Kidney (tissue), 14 donors: ENCODE results near the gene CEP44. TPM values are rescaled to one million over a fixed set of nuclear protein-coding genes. Genes with fewer than 3 reads are reported as not detected.
A peak's percentile ranks its signal among the peaks of the same experiment; 100 is the strongest.
"Not testable (repeated sequence)": the region's sequence is repeated elsewhere in the genome, so short reads cannot be mapped to it uniquely, and the experiment has no call there.

Experiments used
- DNase-seq, 5 donors: peaks; one replicate each; pipeline ENCODE4 v3.0.0-alpha.2; 2013 to 2020
- FAIRE-seq: peaks from 2 replicates; lab custom pipeline; 2012; peaks lifted over from hg19 to GRCh38; lab: Jason Lieb, UNC
- H3K27ac ChIP-seq, 2 donors: one replicate each; pipeline ENCODE4 v1.7.0; 2013; ENCODE audit warnings: low read depth in 2 of 2, low read length in 2 of 2, inconsistent platforms in 1 of 2
- H3K27me3 ChIP-seq: one replicate; pipeline ENCODE4 v1.7.1; 2013; ENCODE audit warnings: low read length, inconsistent platforms; ENCODE audit not compliant: control insufficient read depth, insufficient read depth
- H3K36me3 ChIP-seq, 3 donors: one replicate each; pipeline versions ENCODE4 v1.7.0 to v1.7.1; 2013; ENCODE audit warnings: low read length in 3 of 3, control low read depth in 1 of 3, inconsistent platforms in 1 of 3; ENCODE audit not compliant: insufficient read depth in 3 of 3, control insufficient read depth in 2 of 3
- H3K4me1 ChIP-seq, 3 donors: one replicate each; pipeline versions ENCODE4 v1.7.0 to v1.7.1; 2013; ENCODE audit warnings: low read length in 3 of 3, inconsistent platforms in 1 of 3, low read depth in 1 of 3; ENCODE audit not compliant: control insufficient read depth in 2 of 3, insufficient read depth in 2 of 3
- H3K4me3 ChIP-seq, 3 donors: one replicate each; pipeline versions ENCODE4 v1.7.0 to v1.8.1; 2013; ENCODE audit warnings: low read length in 3 of 3, control low read depth in 1 of 3, inconsistent platforms in 1 of 3
- H3K9ac ChIP-seq, 3 donors: one replicate each; pipeline versions ENCODE4 v1.7.0 to v1.7.1; 2013; ENCODE audit warnings: low read length in 3 of 3, control low read depth in 1 of 3, inconsistent platforms in 1 of 3
- H3K9me3 ChIP-seq, 3 donors: one replicate each; pipeline versions ENCODE4 v1.7.0 to v1.7.1; 2013; ENCODE audit warnings: low read length in 3 of 3, control low read depth in 1 of 3, inconsistent platforms in 1 of 3; ENCODE audit not compliant: control insufficient read depth in 2 of 3, insufficient read depth in 1 of 3
- CTCF ChIP-seq: IDR thresholded peaks from 3 replicates; pipeline ENCODE4 v1.5.1; 2012; ENCODE audit warnings: mild to moderate bottlenecking, moderate library complexity, borderline replicate concordance; ENCODE audit not compliant: insufficient read depth; ENCODE audit errors: extremely low read depth
- intact Hi-C: fragments of 100-400 bp; cut with DNase I; formaldehyde crosslinking; loops from one replicate; pipeline ENCODE4 v1.11.1; 2022
- polyA plus RNA-seq: library from polyadenylated mRNA; stranded (reverse); fragments of 350-450 nt; fragmentation: Illumina TruSeq; extraction: RNeasy Lipid Tissue Mini Kit (QIAGEN cat#74804); gene quantifications from one replicate; pipeline ENCODE4 v1.2.3, GENCODE V29; 2014; ENCODE audit warnings: low read depth, low replicate concordance; ENCODE audit not compliant: insufficient read depth
- total RNA-seq: library from RNA; stranded (reverse); fragmentation: NEBNext Ultra II Directional; extraction: Animal tissue kit (Norgen Biotek cat#: 25700); gene quantifications from one replicate; pipeline ENCODE4 v1.2.1, GENCODE V29; 2021
- donor health status: control.
- donor health status: control.
- donor health status: control.
- donor health status: control.
- donor health status: control.
- donor health status: DM: yes; HTN: yes; CAD: no.
- donor health status: Normal renal cell carcinoma (clear cell type).

The CEP44 gene
- total and polyA plus RNA-seq, 2 donors from 2014 or later = 5.0 to 14.7 TPM

GRCh38 chr4:174292473-174292872 is 8.8 kb downstream of the CEP44 start:
- no peak for FAIRE-seq

GRCh38 chr4:174294641-174295040 is 10.9 kb downstream of the CEP44 start:
- H3K4me3 ChIP-seq, FAIRE-seq, H3K36me3 ChIP-seq, intact Hi-C loops, H3K4me1 ChIP-seq, H3K27ac ChIP-seq, H3K9ac ChIP-seq, H3K27me3 ChIP-seq: not testable (repeated sequence)
- peak in 1 of 5 donors; percentile 50 for DNase-seq
- H3K9me3 ChIP-seq = peaks cover 0 to 12% (median 3%) of the 10 kb centered on the region in 3 donors

More at GRCh38 chr4:174292473-174292872, 8.8 kb downstream of the CEP44 start:
- no peak for DNase-seq
- intact Hi-C loops = no loop called here
- H3K4me1 ChIP-seq = no peaks in the 10 kb centered on the region
- H3K9me3 ChIP-seq = peaks cover 0 to 12% (median 3%) of the 10 kb centered on the region in 3 donors
- no peak for TF ChIP-seq CTCF
- no peaks in the 10 kb centered on the region for H3K27me3 ChIP-seq
- peaks cover 0 to 8% (median 0%) of the 10 kb centered on the region in 3 donors for H3K36me3 ChIP-seq
- no peak overlapping the region for H3K27ac ChIP-seq
- no peak overlapping the region for H3K9ac ChIP-seq
- H3K4me3 ChIP-seq = no peak overlapping the region

- H3K4me1 ChIP-seq, intact Hi-C loops, FAIRE-seq, H3K27me3 ChIP-seq, H3K36me3 ChIP-seq, H3K9ac ChIP-seq, H3K27ac ChIP-seq, H3K4me3 ChIP-seq, DNase-seq: not testable (repeated sequence)
- peaks cover 0 to 12% (median 3%) of the 10 kb centered on the region in 3 donors for H3K9me3 ChIP-seq
Observed at GRCh38 chr4:174295142-174295541, 11.4 kb downstream of the CEP44 start.

- Histone ChIP-seq H3K36me3 (peaks cover 3 to 6% (median 6%) of the 10 kb centered on the region in 3 donors), H3K27ac (no peak overlapping the region), H3K9me3 (no peaks in the 10 kb centered on the region), H3K27me3 (no peaks in the 10 kb centered on the region), H3K4me1 (no peaks in the 10 kb centered on the region), H3K9ac (no peak overlapping the region), H3K4me3 (no peak overlapping the region)
- DNase-seq = no peak
- no peak for TF ChIP-seq CTCF
- FAIRE-seq = no peak
- intact Hi-C loops = no loop called here
Observed at GRCh38 chr4:174303687-174304086, 20.0 kb downstream of the CEP44 start.
